ENCODE data around the gene RERE. TPM values are rescaled to one million over a fixed set of nuclear protein-coding genes. Genes with fewer than 3 reads are reported as not detected.

RERE gene
- 80.3 TPM for total RNA-seq

GRCh38 chr1:8817412-8818324 is at the start of gene RERE:
Gene RERE (minus strand): TSS chr1:8817640.
- H3K4me1 ChIP-seq: peaks cover 40% of the 10 kb centered on the region
- intact Hi-C loops (cut with DNase I): no loop called here

GRCh38 chr1:8866792-8867415 is 49.5 kb upstream of the RERE start:
- intact Hi-C loops (cut with DNase I): no loop called here
- H3K36me3 ChIP-seq: peaks cover 15 to 100% of the 10 kb centered on the region in 2 donors
- no peak for TF ChIP-seq CTCF (IDR thresholded peaks at IDR 0.05)
- TF ChIP-seq POLR2AphosphoS5 (IDR thresholded peaks at IDR 0.05; ENCODE audit: insufficient read depth in 1 of 2, low read depth in 1 of 2): no peak
- TF ChIP-seq POLR2A (IDR thresholded peaks at IDR 0.05): no peak

More at GRCh38 chr1:8817412-8818324, at the start of gene RERE:
- H3K27ac ChIP-seq: peak within 1 kb of the TSS; percentile 99
- H3K36me3 ChIP-seq: no peaks in the 10 kb centered on the region
- peak in 1 of 2 donors; percentile 91 for DNase-seq (ENCODE audit: extremely low spot score in 2 of 2)
- H3K9me3 ChIP-seq: no peaks in the 10 kb centered on the region
- H3K27me3 ChIP-seq: no peaks in the 10 kb centered on the region
- peak within 1 kb of the TSS; percentile 69 to 89 for H3K4me3 ChIP-seq
- TF ChIP-seq POLR2A (IDR thresholded peaks at IDR 0.05) (peak; percentile 63 to 97), POLR2AphosphoS5 (IDR thresholded peaks at IDR 0.05; ENCODE audit: insufficient read depth in 1 of 2, low read depth in 1 of 2) (peak; percentile 38 to 94), CTCF (IDR thresholded peaks at IDR 0.05) (no peak)

GRCh38 chr1:8866173-8866791 is 48.8 kb upstream of the RERE start:
- no peak for DNase-seq (ENCODE audit: extremely low spot score in 2 of 2)
- no peak overlapping the region for H3K27ac ChIP-seq
- H3K9me3 ChIP-seq: no peaks in the 10 kb centered on the region
- H3K36me3 ChIP-seq: peaks cover 15 to 100% of the 10 kb centered on the region in 2 donors
- no peak for TF ChIP-seq POLR2AphosphoS5 (IDR thresholded peaks at IDR 0.05; ENCODE audit: insufficient read depth in 1 of 2, low read depth in 1 of 2)
- no peak for TF ChIP-seq CTCF (IDR thresholded peaks at IDR 0.05)
- no peak for TF ChIP-seq POLR2A (IDR thresholded peaks at IDR 0.05)
- no peaks in the 10 kb centered on the region for H3K27me3 ChIP-seq
- H3K4me3 ChIP-seq: no peak overlapping the region
- intact Hi-C loops (cut with DNase I): no loop called here
- peaks cover under 1% of the 10 kb centered on the region for H3K4me1 ChIP-seq

More at GRCh38 chr1:8866792-8867415, 49.5 kb upstream of the RERE start:
- Histone ChIP-seq H3K4me1 (peaks cover 6% of the 10 kb centered on the region), H3K9me3 (no peaks in the 10 kb centered on the region), H3K27me3 (no peaks in the 10 kb centered on the region), H3K4me3 (no peak overlapping the region), H3K27ac (no peak overlapping the region)
- DNase-seq (ENCODE audit: extremely low spot score in 2 of 2): no peak

- Histone ChIP-seq H3K9me3 (no peaks in the 10 kb centered on the region), H3K4me1 (no peaks in the 10 kb centered on the region), H3K4me3 (no peak overlapping the region), H3K36me3 (peaks cover 15 to 100% of the 10 kb centered on the region in 2 donors), H3K27ac (no peak overlapping the region), H3K27me3 (no peaks in the 10 kb centered on the region)
- TF ChIP-seq POLR2A (IDR thresholded peaks at IDR 0.05): no peak
- intact Hi-C loops (cut with DNase I): no loop called here
- DNase-seq (ENCODE audit: extremely low spot score in 2 of 2): no peak
These were observed 47.4 kb upstream of the RERE start for GRCh38 chr1:8864713-8865344.

GRCh38 chr1:8863794-8864233 is 46.4 kb upstream of the RERE start:
- TF ChIP-seq POLR2A (IDR thresholded peaks at IDR 0.05) (no peak), POLR2AphosphoS5 (IDR thresholded peaks at IDR 0.05; ENCODE audit: insufficient read depth in 1 of 2, low read depth in 1 of 2) (no peak), CTCF (IDR thresholded peaks at IDR 0.05) (no peak)
- H3K4me3 ChIP-seq: no peak overlapping the region
- no peaks in the 10 kb centered on the region for H3K9me3 ChIP-seq
- no peak for DNase-seq (ENCODE audit: extremely low spot score in 2 of 2)
- intact Hi-C loops (cut with DNase I): no loop called here
- no peaks in the 10 kb centered on the region for H3K27me3 ChIP-seq
- peaks cover 9% of the 10 kb centered on the region for H3K4me1 ChIP-seq
- peaks cover 15 to 94% of the 10 kb centered on the region in 2 donors for H3K36me3 ChIP-seq
- no peak overlapping the region for H3K27ac ChIP-seq
